Stimulated activated memory B cell treated with anti-CD40 and anti-IgM and Interleukin-4, amounts not matched to agents 10 μg/mL and 1 μg/mL and 100 μg/mL, for 72 hours (primary cell): ENCODE results near the gene ZNF335.
A peak's percentile ranks its signal among the peaks of the same experiment; 100 is the strongest.
"Not testable (repeated sequence)": the region's sequence is repeated elsewhere in the genome, so short reads cannot be mapped to it uniquely, and the experiment has no call there.

Experiments used
- ATAC-seq: fragments of 150-1000 bp; cut with Tn5 transposase; 2 replicates; pipeline ENCODE4 v1.10.0; 2021
- H3K27ac Mint-ChIP-seq: one replicate; pipeline ENCODE4 v1.8.0; 2022; ENCODE audit warnings: mild to moderate bottlenecking, mixed read lengths
- H3K27me3 Mint-ChIP-seq: one replicate; pipeline ENCODE4 v1.8.0; 2022; ENCODE audit warnings: mixed read lengths
- H3K36me3 Mint-ChIP-seq: one replicate; pipeline ENCODE4 v1.8.0; 2022; ENCODE audit warnings: mixed read lengths
- H3K4me1 Mint-ChIP-seq: one replicate; pipeline ENCODE4 v1.8.0; 2022; ENCODE audit warnings: mixed read lengths
- H3K4me3 Mint-ChIP-seq: one replicate; pipeline ENCODE4 v1.8.0; 2022; ENCODE audit warnings: mild to moderate bottlenecking, moderate library complexity, mixed read lengths
- H3K9me3 Mint-ChIP-seq: one replicate; pipeline ENCODE4 v1.8.0; 2022; ENCODE audit warnings: mixed read lengths

ZNF335 gene

GRCh38 chr20:46006964-46007363 is 35.0 kb upstream of the ZNF335 start:
- Mint-ChIP-seq H3K36me3 (no peaks in the 10 kb centered on the region), H3K27ac (no peak overlapping the region), H3K9me3 (peaks cover 3% of the 10 kb centered on the region), H3K27me3 (peaks cover 46% of the 10 kb centered on the region), H3K4me3 (no peak overlapping the region), H3K4me1 (peaks cover 74% of the 10 kb centered on the region)
- no peak for ATAC-seq

- H3K4me1 Mint-ChIP-seq: peaks cover 67% of the 10 kb centered on the region
- no peaks in the 10 kb centered on the region for H3K9me3 Mint-ChIP-seq
- peaks cover 38% of the 10 kb centered on the region for H3K27me3 Mint-ChIP-seq
- ATAC-seq: no peak
- H3K27ac Mint-ChIP-seq: no peak overlapping the region
- H3K36me3 Mint-ChIP-seq: no peaks in the 10 kb centered on the region
- no peak overlapping the region for H3K4me3 Mint-ChIP-seq
These were observed 34.2 kb upstream of the ZNF335 start for GRCh38 chr20:46006022-46006705.

GRCh38 chr20:46004889-46005473 is 33.0 kb upstream of the ZNF335 start:
- Mint-ChIP-seq H3K27ac (peak overlapping the region; percentile 33), H3K4me3 (peak overlapping the region; percentile 15), H3K4me1 (peaks cover 64% of the 10 kb centered on the region), H3K27me3 (peaks cover 32% of the 10 kb centered on the region), H3K36me3 (no peaks in the 10 kb centered on the region), H3K9me3 (no peaks in the 10 kb centered on the region)
- ATAC-seq: peak; percentile 75

GRCh38 chr20:46004187-46004586 is 32.2 kb upstream of the ZNF335 start:
- Mint-ChIP-seq H3K4me3 (peak overlapping the region; percentile 16), H3K27me3 (peaks cover 29% of the 10 kb centered on the region), H3K36me3 (no peaks in the 10 kb centered on the region), H3K27ac (no peak overlapping the region), H3K9me3 (no peaks in the 10 kb centered on the region), H3K4me1 (peaks cover 59% of the 10 kb centered on the region)
- no peak for ATAC-seq

- Mint-ChIP-seq H3K27me3 (peaks cover 40% of the 10 kb centered on the region), H3K9me3 (no peaks in the 10 kb centered on the region), H3K36me3 (no peaks in the 10 kb centered on the region), H3K27ac (no peak overlapping the region), H3K4me3 (no peak overlapping the region), H3K4me1 (peaks cover 60% of the 10 kb centered on the region)
- no peak for ATAC-seq
These were observed 30.0 kb upstream of the ZNF335 start for GRCh38 chr20:46002008-46002407.

- Mint-ChIP-seq H3K36me3 (no peaks in the 10 kb centered on the region), H3K4me1 (peaks cover 63% of the 10 kb centered on the region), H3K27me3 (peaks cover 45% of the 10 kb centered on the region), H3K27ac (no peak overlapping the region), H3K4me3 (no peak overlapping the region), H3K9me3 (no peaks in the 10 kb centered on the region)
- no peak for ATAC-seq
These were observed 29.5 kb upstream of the ZNF335 start for GRCh38 chr20:46001498-46001897.

GRCh38 chr20:46000262-46000996 is 28.4 kb upstream of the ZNF335 start:
- Mint-ChIP-seq H3K27me3 (peaks cover 54% of the 10 kb centered on the region), H3K27ac (no peak overlapping the region), H3K4me1 (peaks cover 54% of the 10 kb centered on the region), H3K36me3 (no peaks in the 10 kb centered on the region), H3K9me3 (no peaks in the 10 kb centered on the region), H3K4me3 (no peak overlapping the region)
- no peak for ATAC-seq

GRCh38 chr20:45999557-46000261 is 27.7 kb upstream of the ZNF335 start:
- H3K27me3 Mint-ChIP-seq: peaks cover 61% of the 10 kb centered on the region
- ATAC-seq: no peak
- peaks cover 53% of the 10 kb centered on the region for H3K4me1 Mint-ChIP-seq
- no peak overlapping the region for H3K4me3 Mint-ChIP-seq
- no peak overlapping the region for H3K27ac Mint-ChIP-seq
- no peaks in the 10 kb centered on the region for H3K36me3 Mint-ChIP-seq
- no peaks in the 10 kb centered on the region for H3K9me3 Mint-ChIP-seq

GRCh38 chr20:45998761-45999160 is 26.8 kb upstream of the ZNF335 start:
- Mint-ChIP-seq H3K27ac (no peak overlapping the region), H3K27me3 (peaks cover 56% of the 10 kb centered on the region), H3K36me3 (no peaks in the 10 kb centered on the region), H3K4me3 (no peak overlapping the region), H3K9me3 (no peaks in the 10 kb centered on the region), H3K4me1 (peaks cover 44% of the 10 kb centered on the region)
- peak; percentile 82 for ATAC-seq

GRCh38 chr20:45998337-45998736 is 26.3 kb upstream of the ZNF335 start:
- ATAC-seq: peak; percentile 55
- Mint-ChIP-seq H3K27me3 (peaks cover 56% of the 10 kb centered on the region), H3K4me1 (peaks cover 41% of the 10 kb centered on the region)

GRCh38 chr20:45997187-45997586 is 25.2 kb upstream of the ZNF335 start:
- no peaks in the 10 kb centered on the region for H3K36me3 Mint-ChIP-seq
- H3K4me1 Mint-ChIP-seq: peaks cover 49% of the 10 kb centered on the region
- peak overlapping the region; percentile 37 for H3K27ac Mint-ChIP-seq
- no peak overlapping the region for H3K4me3 Mint-ChIP-seq
- ATAC-seq: no peak
- H3K27me3 Mint-ChIP-seq: peaks cover 65% of the 10 kb centered on the region
- H3K9me3 Mint-ChIP-seq: no peaks in the 10 kb centered on the region

More at GRCh38 chr20:45998337-45998736, 26.3 kb upstream of the ZNF335 start:
- Mint-ChIP-seq H3K27ac (no peak overlapping the region), H3K36me3 (no peaks in the 10 kb centered on the region), H3K4me3 (no peak overlapping the region), H3K9me3 (no peaks in the 10 kb centered on the region)

- H3K36me3 Mint-ChIP-seq, H3K27ac Mint-ChIP-seq, H3K4me3 Mint-ChIP-seq, ATAC-seq, H3K9me3 Mint-ChIP-seq: not testable (repeated sequence)
- Mint-ChIP-seq H3K27me3 (peaks cover 72% of the 10 kb centered on the region), H3K4me1 (peaks cover 53% of the 10 kb centered on the region)
These were observed 23.6 kb upstream of the ZNF335 start for GRCh38 chr20:45995495-45996097.

- Mint-ChIP-seq H3K4me3 (no peak overlapping the region), H3K27ac (no peak overlapping the region), H3K4me1 (peaks cover 48% of the 10 kb centered on the region), H3K9me3 (no peaks in the 10 kb centered on the region), H3K36me3 (no peaks in the 10 kb centered on the region), H3K27me3 (peaks cover 68% of the 10 kb centered on the region)
- no peak for ATAC-seq
These were observed 22.9 kb upstream of the ZNF335 start for GRCh38 chr20:45994761-45995493.

- ATAC-seq: peak; percentile 73
- Mint-ChIP-seq H3K4me1 (peaks cover 39% of the 10 kb centered on the region), H3K27ac (no peak overlapping the region), H3K9me3 (no peaks in the 10 kb centered on the region), H3K27me3 (peaks cover 55% of the 10 kb centered on the region), H3K4me3 (no peak overlapping the region), H3K36me3 (no peaks in the 10 kb centered on the region)
These were observed 21.4 kb upstream of the ZNF335 start for GRCh38 chr20:45993197-45993951.
